GM23338 (cell line): Measurements from ENCODE around the gene TVP23A. TPM values are rescaled to one million over a fixed set of nuclear protein-coding genes. Genes with fewer than 3 reads are reported as not detected.
A peak's percentile ranks its signal among the peaks of the same experiment; 100 is the strongest.

ENCODE experiments used
- ATAC-seq: fragments of 200-7000 bp; cut with Tn5 transposase; 3 replicates; pipeline ENCODE4 v1.9.1; 2020
- DNase-seq: peaks from one replicate; pipeline ENCODE4 v3.0.0-alpha.2; 2015; ENCODE audit warnings: low spot score
- H2AFZ ChIP-seq: fragments of 200-600 bp; sonication (generic); 2 replicates; pipeline ENCODE4 v1.8.0; 2016; ENCODE audit warnings: antibody characterized with exemption, mild to moderate bottlenecking, moderate library complexity
- H3F3A ChIP-seq: fragments of 200-600 bp; sonication (generic); replicated peaks from 2 replicates; pipeline ENCODE4 v1.8.0; 2017; ENCODE audit warnings: antibody characterized with exemption, mixed run types, low read depth
- H3K27ac ChIP-seq: fragments of 200-600 bp; sonication (generic); 2 replicates; pipeline ENCODE4 v1.6.1; 2016; ENCODE audit warnings: low read depth
- H3K27me3 ChIP-seq: fragments of 200-600 bp; sonication (generic); 2 replicates; pipeline ENCODE4 v1.8.0; 2016; ENCODE audit warnings: mild to moderate bottlenecking, mixed run types, moderate library complexity; ENCODE audit not compliant: insufficient read depth
- H3K36me3 ChIP-seq: fragments of 200-600 bp; sonication (generic); 2 replicates; pipeline ENCODE4 v1.8.0; 2016; ENCODE audit warnings: mild to moderate bottlenecking; ENCODE audit not compliant: insufficient read depth
- H3K4me1 ChIP-seq: fragments of 200-600 bp; sonication (generic); 2 replicates; pipeline ENCODE4 v1.8.0; 2016; ENCODE audit warnings: mild to moderate bottlenecking, moderate library complexity; ENCODE audit not compliant: insufficient read depth
- H3K4me2 ChIP-seq: fragments of 200-600 bp; sonication (generic); 2 replicates; pipeline ENCODE4 v1.7.1; 2017; ENCODE audit warnings: mixed run types
- H3K4me3 ChIP-seq: fragments of 200-600 bp; sonication (generic); 2 replicates; pipeline ENCODE4 v1.6.1; 2016; ENCODE audit warnings: mixed run types
- H3K79me2 ChIP-seq: fragments of 200-600 bp; sonication (generic); replicated peaks from 2 replicates; pipeline ENCODE4 v1.8.0; 2017; ENCODE audit warnings: mild to moderate bottlenecking; ENCODE audit not compliant: insufficient read depth
- H3K9me2 ChIP-seq: fragments of 200-600 bp; sonication (generic); 2 replicates; pipeline ENCODE4 v1.8.0; 2017; ENCODE audit not compliant: insufficient read depth
- H4K20me1 ChIP-seq: fragments of 200-600 bp; sonication (generic); replicated peaks from 2 replicates; pipeline ENCODE4 v1.8.0; 2017; ENCODE audit warnings: mild to moderate bottlenecking; ENCODE audit not compliant: insufficient read depth
- H3K27ac Mint-ChIP-seq: 2 replicates; pipeline ENCODE4 v1.8.0; 2020; ENCODE audit warnings: inconsistent platforms, mild to moderate bottlenecking, moderate library complexity, mixed read lengths
- H3K27me3 Mint-ChIP-seq: 3 replicates; pipeline ENCODE4 v1.8.0; 2022; ENCODE audit warnings: low read depth, mild to moderate bottlenecking, moderate library complexity, mixed read lengths, inconsistent platforms; ENCODE audit not compliant: insufficient read depth, poor library complexity
- H3K36me3 Mint-ChIP-seq: 3 replicates; pipeline ENCODE4 v1.8.0; 2021; ENCODE audit warnings: low read depth, mild to moderate bottlenecking, inconsistent platforms, moderate library complexity, mixed read lengths
- H3K4me1 Mint-ChIP-seq: 3 replicates; pipeline ENCODE4 v1.8.0; 2020; ENCODE audit warnings: mild to moderate bottlenecking, inconsistent platforms, mixed read lengths
- H3K4me3 Mint-ChIP-seq: 3 replicates; pipeline ENCODE4 v1.8.0; 2021; ENCODE audit warnings: moderate library complexity, mild to moderate bottlenecking, inconsistent platforms, mixed read lengths
- H3K9me3 Mint-ChIP-seq: 3 replicates; pipeline ENCODE4 v1.8.0; 2020; ENCODE audit warnings: moderate library complexity, mild to moderate bottlenecking, inconsistent platforms, mixed read lengths
- CTCF ChIP-seq, 2 experiments: fragments of 200-600 bp in 1 of 2; sonication (generic) in 1 of 2; conservative IDR thresholded peaks; 2 replicates each; pipeline versions ENCODE4 v1.5.1 to v1.6.1; 2016 to 2017; ENCODE audit warnings: antibody characterized with exemption in 2 of 2, low read depth in 2 of 2, mild to moderate bottlenecking in 2 of 2, moderate library complexity in 1 of 2
- ZNF114 ChIP-seq: fragments of 250-450 bp; sonication (Bioruptor Pico); IDR thresholded peaks from 2 replicates; pipeline ENCODE4 v1.5.0; 2020; ENCODE audit warnings: mild to moderate bottlenecking, moderate library complexity
- ZNF462 ChIP-seq: fragments of 250-450 bp; sonication (Bioruptor Pico); IDR thresholded peaks from 2 replicates; pipeline ENCODE4 v1.5.0; 2020; ENCODE audit warnings: mild to moderate bottlenecking, moderate library complexity
- polyA plus RNA-seq: library from polyadenylated mRNA; unstranded; fragments of >200 nt; fragmentation: Nextera tagmentation; extraction: Ambion mirVana; gene quantifications from 2 replicates; pipeline ENCODE4 v1.2.1, GENCODE V29; 2016
- total RNA-seq: library from RNA; depleted of rRNA; stranded (reverse); fragments of >200 nt; shearing (Covaris generic); gene quantifications from 2 replicates; pipeline ENCODE4 v1.2.3, GENCODE V29; 2014

TVP23A gene
- total and polyA plus RNA-seq, 2 experiments from 2014 or later: 2.8 to 4.5 TPM

GRCh38 chr16:10738231-10739077 is 80.1 kb downstream of the TVP23A start (continued):
- no peak for TF ChIP-seq ZNF462 (CRISPR knock-in tag)

- no peaks in the 10 kb centered on the region for H3K79me2 ChIP-seq
- no peaks in the 10 kb centered on the region for H3K4me1 ChIP-seq
- peak; percentile 66 for DNase-seq
- no peak overlapping the region for H3K4me2 ChIP-seq
- TF ChIP-seq ZNF114 (no peak), CTCF (conservative IDR thresholded peaks at IDR 0.05; ENCODE audit: low read depth in 2 of 2) (peak; percentile 88 to 97)
- H3K27me3 Mint-ChIP-seq: peaks cover 6% of the 10 kb centered on the region
- H3K36me3 Mint-ChIP-seq: peaks cover 4% of the 10 kb centered on the region; the same call in 1 of the 3 replicates
- no peaks in the 10 kb centered on the region for H3K27me3 ChIP-seq
- no peaks in the 10 kb centered on the region; the same call in 2 of the 3 replicates for H3K4me1 Mint-ChIP-seq
- no peaks in the 10 kb centered on the region for H3K36me3 ChIP-seq
- H3K4me3 ChIP-seq: no peak overlapping the region
- ATAC-seq: peak; percentile 88
- no peak overlapping the region for H3K27ac ChIP-seq
- no peaks in the 10 kb centered on the region for H3F3A ChIP-seq
- no peak overlapping the region for H3K4me3 Mint-ChIP-seq
- H2AFZ ChIP-seq: no peak overlapping the region
- H4K20me1 ChIP-seq: no peaks in the 10 kb centered on the region
- H3K9me2 ChIP-seq: no peaks in the 10 kb centered on the region
- 0 out of 2 replicates have a peak overlapping the region, but pooled peaks have one; percentile 70 for H3K27ac Mint-ChIP-seq
- H3K9me3 Mint-ChIP-seq: peaks cover 5% of the 10 kb centered on the region; the same call in 2 of the 3 replicates
These were observed 81.4 kb downstream of the TVP23A start for GRCh38 chr16:10737068-10737625.
